ENCODE results near the gene BUD31. TPM values are rescaled to one million over a fixed set of nuclear protein-coding genes. Genes with fewer than 3 reads are reported as not detected.

Gene BUD31
- total RNA-seq, 1 experiment from 2014 or later: 104 TPM

- Histone ChIP-seq H4K8ac (replicated peaks; ENCODE audit: insufficient read length, low read depth, low read length) (no peak overlapping the region), H2BK20ac (ENCODE audit: low read depth, low read length, poor library complexity, severe bottlenecking) (no peak overlapping the region), H4K5ac (ENCODE audit: insufficient read length, low read depth, low read length) (no peak overlapping the region), H3K4ac (ENCODE audit: low read depth, low read length) (no peak overlapping the region), H3T11ph (ENCODE audit: low read length) (no peak overlapping the region), H3K18ac (ENCODE audit: insufficient read length, low read depth, low read length) (no peak overlapping the region), H2BK12ac (ENCODE audit: insufficient read length, low read depth, low read length) (no peak overlapping the region), H3K23ac (ENCODE audit: insufficient read length, low read depth, low read length) (no peak overlapping the region), H3K27me3 (ENCODE audit: insufficient read depth, low read length) (no peaks in the 10 kb centered on the region), H2BK15ac (ENCODE audit: low read depth, low read length) (no peak overlapping the region), H3K56ac (ENCODE audit: insufficient read length, low read depth, low read length) (no peak overlapping the region), H2BK120ac (ENCODE audit: low read depth, low read length, poor library complexity, severe bottlenecking) (no peak overlapping the region), H3K79me2 (ENCODE audit: insufficient read depth, low read length) (no peaks in the 10 kb centered on the region), H4K20me1 (ENCODE audit: control insufficient read depth, insufficient read depth, insufficient read length) (no peaks in the 10 kb centered on the region), H3K4me2 (ENCODE audit: insufficient read depth, insufficient read length, low read length) (no peak overlapping the region), H3K4me1 (ENCODE audit: insufficient read depth, low read length) (no peaks in the 10 kb centered on the region), H3K79me1 (ENCODE audit: insufficient read depth, low read depth, low read length, poor library complexity, severe bottlenecking) (no peaks in the 10 kb centered on the region), H2BK5ac (ENCODE audit: insufficient read length, low read length) (no peak overlapping the region), H3K9me3 (ENCODE audit: control insufficient read depth, low read depth, low read length) (no peaks in the 10 kb centered on the region), H3K14ac (ENCODE audit: insufficient read depth, low read length) (no peak overlapping the region), H3K27ac (ENCODE audit: insufficient read length, low read depth, low read length) (no peak overlapping the region), H3K23me2 (ENCODE audit: insufficient read length, low read depth, low read length, poor library complexity, severe bottlenecking) (no peaks in the 10 kb centered on the region), H3K9ac (ENCODE audit: extremely low read depth, insufficient read length, low read length) (no peak overlapping the region), H4K91ac (ENCODE audit: insufficient read length, low read depth, low read length) (no peak overlapping the region), H2AFZ (ENCODE audit: low read length) (no peak overlapping the region), H2AK5ac (ENCODE audit: insufficient read length, low read length) (no peak overlapping the region)
- no CpG with 5 or more reads among the region's 10 CpGs for WGBS (ENCODE audit: extremely low coverage, insufficient read length, low lambda C conversion rate)
- Mint-ChIP-seq H3K4me3 (no peak overlapping the region; a peak in 1 of 5 replicates), H3K9me3 (no peaks in the 10 kb centered on the region), H3K36me3 (ENCODE audit: insufficient read depth in 1 of 3, low read depth in 3 of 3) (peaks cover 43 to 88% (median 85%) of the 10 kb centered on the region in 3 experiments; a peak in 6 of 7 replicates), H3K4me1 (no peaks in the 10 kb centered on the region), H3K27ac (no peak overlapping the region), H3K27me3 (ENCODE audit: low read depth) (no peaks in the 10 kb centered on the region; the same call in 1 of the 2 replicates)
- TF ChIP-seq, protein P1, sequence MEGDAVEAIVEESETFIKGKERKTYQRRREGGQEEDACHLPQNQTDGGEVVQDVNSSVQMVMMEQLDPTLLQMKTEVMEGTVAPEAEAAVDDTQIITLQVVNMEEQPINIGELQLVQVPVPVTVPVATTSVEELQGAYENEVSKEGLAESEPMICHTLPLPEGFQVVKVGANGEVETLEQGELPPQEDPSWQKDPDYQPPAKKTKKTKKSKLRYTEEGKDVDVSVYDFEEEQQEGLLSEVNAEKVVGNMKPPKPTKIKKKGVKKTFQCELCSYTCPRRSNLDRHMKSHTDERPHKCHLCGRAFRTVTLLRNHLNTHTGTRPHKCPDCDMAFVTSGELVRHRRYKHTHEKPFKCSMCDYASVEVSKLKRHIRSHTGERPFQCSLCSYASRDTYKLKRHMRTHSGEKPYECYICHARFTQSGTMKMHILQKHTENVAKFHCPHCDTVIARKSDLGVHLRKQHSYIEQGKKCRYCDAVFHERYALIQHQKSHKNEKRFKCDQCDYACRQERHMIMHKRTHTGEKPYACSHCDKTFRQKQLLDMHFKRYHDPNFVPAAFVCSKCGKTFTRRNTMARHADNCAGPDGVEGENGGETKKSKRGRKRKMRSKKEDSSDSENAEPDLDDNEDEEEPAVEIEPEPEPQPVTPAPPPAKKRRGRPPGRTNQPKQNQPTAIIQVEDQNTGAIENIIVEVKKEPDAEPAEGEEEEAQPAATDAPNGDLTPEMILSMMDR (conservative IDR thresholded peaks at IDR 0.05): no peak
- DNase-seq: no peak
Observed at GRCh38 chr7:99448855-99449254, 40.1 kb downstream of the BUD31 start.

Data from H9 (cell line).